NB4 (cell line): Measurements from ENCODE around the gene UPF1.

Experiments
- POLR2A ChIP-seq: IDR thresholded peaks from 2 replicates; pipeline ENCODE4 v1.6.1; 2011; ENCODE audit warnings: mild to moderate bottlenecking; ENCODE audit not compliant: insufficient read length; ENCODE audit errors: extremely low read depth
- TF ChIP-seq, protein P1 (sequence below): IDR thresholded peaks from one replicate; pipeline ENCODE4 v1.5.1; 2012; ENCODE audit warnings: low read depth, low read length

GRCh38 chr19:18794029-18794313 lies 37.8 kb upstream of the UPF1 start:
- TF ChIP-seq, protein P1, sequence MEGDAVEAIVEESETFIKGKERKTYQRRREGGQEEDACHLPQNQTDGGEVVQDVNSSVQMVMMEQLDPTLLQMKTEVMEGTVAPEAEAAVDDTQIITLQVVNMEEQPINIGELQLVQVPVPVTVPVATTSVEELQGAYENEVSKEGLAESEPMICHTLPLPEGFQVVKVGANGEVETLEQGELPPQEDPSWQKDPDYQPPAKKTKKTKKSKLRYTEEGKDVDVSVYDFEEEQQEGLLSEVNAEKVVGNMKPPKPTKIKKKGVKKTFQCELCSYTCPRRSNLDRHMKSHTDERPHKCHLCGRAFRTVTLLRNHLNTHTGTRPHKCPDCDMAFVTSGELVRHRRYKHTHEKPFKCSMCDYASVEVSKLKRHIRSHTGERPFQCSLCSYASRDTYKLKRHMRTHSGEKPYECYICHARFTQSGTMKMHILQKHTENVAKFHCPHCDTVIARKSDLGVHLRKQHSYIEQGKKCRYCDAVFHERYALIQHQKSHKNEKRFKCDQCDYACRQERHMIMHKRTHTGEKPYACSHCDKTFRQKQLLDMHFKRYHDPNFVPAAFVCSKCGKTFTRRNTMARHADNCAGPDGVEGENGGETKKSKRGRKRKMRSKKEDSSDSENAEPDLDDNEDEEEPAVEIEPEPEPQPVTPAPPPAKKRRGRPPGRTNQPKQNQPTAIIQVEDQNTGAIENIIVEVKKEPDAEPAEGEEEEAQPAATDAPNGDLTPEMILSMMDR, result no peak
- TF ChIP-seq POLR2A, result no peak
